ENCODE measurements around the gene GPR150.

GPR150 gene

DNA sequence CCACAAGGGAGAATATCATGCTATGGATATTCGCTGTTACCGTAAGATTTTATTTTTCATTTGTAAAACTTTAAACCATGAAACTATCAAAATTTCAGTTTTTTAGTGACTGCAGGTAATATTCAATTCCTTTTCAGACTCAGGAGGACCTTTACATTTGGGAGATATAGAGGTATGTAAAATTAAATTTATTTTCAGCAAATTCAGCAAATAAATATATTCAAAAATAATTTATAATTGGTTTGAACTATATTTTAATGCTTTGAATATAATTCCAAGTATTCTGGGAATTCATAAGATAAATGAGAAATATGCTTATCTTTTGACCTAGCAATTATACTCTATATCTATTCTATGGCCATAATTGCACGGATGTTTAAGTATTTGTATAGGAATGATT, 34.3 kb downstream of the GPR150 start:
- no peak for DNase-seq

DNA sequence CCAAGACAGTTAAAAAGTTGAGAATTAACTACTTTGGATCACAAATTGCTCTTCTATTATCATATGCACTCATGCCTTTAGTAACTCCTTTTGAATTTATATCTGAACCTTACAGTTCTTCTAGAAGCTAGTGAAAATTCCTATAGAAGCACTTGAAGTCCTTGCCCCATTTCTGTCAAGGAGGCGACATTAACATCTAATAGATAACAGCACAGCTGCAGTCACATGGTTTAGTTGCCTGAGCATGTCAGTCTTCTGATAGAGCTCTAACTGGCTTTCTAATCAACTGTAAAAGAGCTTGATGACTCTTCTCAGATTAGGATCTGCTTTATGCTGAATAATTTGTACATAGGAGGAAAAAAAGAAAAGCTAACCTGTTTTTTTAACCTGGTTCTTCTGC, 35.7 kb downstream of the GPR150 start:
- DNase-seq, result no peak

DNA sequence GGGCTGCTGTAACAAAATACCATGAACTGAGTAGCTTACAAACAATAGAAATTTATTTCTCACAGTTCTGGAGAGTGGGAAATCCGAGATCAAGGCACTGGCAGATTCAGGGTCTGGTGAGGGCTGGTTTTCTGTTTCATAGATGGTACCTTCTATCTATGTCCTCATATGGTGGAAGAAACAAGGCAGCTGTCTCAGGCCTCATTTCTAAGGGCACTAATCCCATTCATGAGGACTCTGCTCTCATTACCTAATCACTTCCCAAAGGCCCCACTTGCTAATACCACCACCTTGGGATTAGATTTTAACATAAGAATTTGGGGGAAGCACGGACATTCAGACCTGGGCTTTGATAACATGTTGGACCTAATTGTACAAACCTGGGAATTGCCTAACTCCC, 40.2 kb downstream of the GPR150 start:
- no peak for DNase-seq

DNA sequence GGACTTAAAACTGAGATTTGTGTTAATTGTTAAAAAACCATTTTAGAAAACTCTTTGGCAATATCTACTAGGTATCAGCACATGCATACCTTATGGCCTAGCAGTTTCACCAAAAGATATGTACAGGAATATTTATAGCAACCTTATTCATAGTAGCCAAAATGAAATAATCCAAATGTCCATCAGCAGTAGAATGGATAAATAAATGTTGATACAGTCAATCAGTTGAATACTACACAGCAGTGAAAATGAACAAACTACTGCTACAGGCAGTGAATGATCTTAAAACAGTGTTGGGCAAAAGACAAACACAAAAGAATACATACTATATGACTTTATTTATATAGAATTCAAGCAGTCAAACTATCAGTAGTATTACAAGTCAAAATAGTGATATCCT, 43.1 kb downstream of the GPR150 start:
- DNase-seq, result no peak

DNA sequence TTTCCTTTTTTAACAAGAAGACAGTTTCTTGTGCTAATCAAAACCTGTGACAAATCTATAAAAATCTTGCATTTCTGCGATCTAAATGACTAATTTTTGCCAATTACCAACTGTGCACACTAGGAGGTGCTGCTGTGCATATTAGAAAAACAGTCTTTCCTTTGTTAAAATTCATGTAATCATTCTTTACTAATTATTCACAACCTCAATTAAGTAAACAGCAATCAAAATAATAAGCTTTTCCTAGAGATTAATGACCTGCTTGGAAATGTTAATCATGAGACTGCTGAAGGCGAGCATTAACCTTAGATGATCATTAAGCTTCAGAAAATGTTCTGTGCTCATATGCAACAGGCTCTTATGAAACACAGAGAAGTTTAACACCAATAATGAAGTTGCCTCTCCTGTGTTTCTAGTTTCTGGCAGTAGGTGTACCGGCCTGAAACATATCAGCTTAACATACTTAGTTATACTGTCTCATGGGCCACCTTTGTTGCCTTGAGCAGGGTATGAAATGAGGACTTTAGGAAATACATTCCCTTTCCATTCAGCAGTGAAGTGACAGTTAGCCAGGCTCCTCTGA, 44.4 kb downstream of the GPR150 start:
- no peak for DNase-seq

DNA sequence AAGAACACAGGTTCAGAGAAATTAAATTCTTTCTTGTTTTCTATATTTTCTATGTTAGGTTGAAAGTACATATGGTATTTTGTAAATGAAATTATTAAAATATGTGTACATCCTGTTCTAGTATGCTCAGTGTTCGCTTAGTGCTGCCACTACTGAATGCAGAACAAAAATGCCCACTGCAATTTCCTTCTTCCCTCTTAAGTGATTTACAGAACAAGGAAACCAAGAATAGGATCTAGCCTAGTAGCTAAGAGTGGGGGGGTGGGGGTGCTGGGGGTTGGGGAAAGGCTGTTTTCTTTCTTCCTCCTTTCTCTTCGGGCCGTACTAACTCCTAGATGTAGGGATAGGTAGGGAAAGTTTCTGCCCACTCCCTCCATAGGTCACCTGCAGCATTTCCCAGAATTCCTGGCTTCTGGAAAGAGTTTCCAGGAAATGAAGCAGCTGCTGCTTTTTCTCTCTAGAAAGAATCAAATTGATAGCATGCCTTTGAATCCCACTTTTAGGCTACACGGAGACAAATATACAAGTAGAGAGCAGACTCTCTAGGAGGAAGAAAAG, 47.3 kb downstream of the GPR150 start:
- DNase-seq, result no peak

DNA sequence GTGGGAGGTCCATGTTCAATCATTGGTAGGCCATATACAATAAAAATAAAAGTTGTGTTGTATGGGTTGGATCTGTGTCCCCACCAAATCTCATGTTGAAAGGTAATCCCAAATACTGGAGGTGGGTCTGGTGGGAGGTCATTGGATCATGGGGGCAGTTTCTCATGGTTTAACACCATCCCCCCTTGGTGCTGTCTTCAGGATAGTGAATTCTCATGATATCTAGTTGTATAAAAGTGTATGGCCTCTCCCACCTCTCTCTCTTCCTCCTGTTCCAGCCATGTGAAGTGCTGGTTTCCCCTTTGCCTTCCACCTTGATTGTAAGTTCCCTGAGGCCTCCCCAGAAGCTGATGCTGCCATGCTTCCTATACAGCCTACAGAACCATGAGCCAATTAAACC, 47.8 kb downstream of the GPR150 start:
- no peak for DNase-seq

DNA sequence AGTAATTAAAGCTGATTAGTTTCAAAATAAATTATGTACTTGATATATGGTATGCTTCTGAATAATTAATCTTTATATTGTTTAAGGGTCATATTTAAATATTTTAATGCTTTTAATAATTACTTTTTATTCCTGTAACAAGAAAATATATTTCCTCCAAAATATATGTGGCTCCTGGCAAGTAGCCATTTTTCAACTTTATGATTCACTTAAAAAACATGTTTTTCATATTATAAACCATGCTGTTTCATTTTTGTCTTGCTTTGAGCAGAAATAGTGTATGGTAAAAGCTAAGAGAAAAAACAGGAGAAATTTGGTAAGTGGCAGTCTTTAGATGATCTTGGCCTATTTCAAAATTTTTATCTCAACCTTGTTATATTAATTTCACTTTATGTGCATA, 48.3 kb downstream of the GPR150 start:
- no peak for DNase-seq

DNA sequence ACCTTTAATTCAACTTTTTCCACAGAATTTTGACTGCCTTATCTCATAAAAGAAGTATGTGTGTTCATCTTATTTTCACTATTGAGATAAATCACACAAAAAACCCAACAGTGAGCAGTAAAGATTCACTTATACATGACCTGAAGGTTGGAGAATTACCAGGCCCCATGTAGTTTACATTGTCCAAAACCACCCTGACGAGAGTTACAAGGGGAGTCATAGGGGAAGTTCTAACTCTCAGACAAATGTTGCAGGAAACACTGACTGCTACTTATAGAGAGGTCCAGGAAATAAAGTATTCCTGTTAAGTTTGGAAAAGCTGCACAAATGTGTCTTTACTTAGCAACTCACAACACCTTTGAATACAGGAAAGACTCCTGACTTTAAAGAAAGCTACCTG, 48.8 kb downstream of the GPR150 start:
- DNase-seq, result no peak

DNA sequence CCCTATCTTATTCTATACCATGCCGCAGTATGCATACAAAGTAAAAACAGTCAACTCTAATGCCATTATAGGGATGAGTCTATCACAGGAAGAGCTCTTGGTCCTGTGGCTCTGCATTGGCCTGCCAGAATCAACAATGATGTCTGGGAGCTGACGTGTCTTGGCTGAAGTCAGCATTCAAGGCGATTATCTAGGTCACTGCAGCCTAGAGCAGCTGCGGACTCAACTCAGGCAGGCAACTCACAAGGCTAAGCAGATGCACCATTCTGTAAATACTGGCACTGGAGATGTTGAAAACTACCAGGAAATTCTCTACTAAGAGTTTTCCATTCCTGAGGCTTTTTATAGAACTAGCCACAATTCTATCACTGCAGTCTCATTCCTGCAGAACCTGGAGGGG, 49.7 kb downstream of the GPR150 start:
- DNase-seq, result no peak

DNA sequence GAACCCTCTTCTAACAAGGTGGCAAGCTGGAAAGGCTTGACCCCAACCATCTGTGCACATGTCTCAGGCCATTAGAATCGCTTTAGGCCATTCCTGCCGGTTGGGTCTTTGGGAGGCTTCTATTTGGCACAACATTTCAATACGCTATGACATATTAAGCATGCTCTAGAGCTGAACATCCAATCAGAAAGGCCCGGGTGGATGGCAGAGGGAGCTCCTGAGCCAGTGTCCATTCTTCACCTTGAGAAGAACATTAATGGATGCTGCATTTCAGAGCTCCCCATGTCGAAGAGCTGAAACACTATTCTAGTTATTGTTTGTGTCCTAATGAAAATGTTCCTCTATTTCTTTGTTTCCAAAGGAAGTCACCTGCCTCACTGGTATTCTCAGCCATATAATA, 50.1 kb downstream of the GPR150 start:
- DNase-seq, result no peak

DNA sequence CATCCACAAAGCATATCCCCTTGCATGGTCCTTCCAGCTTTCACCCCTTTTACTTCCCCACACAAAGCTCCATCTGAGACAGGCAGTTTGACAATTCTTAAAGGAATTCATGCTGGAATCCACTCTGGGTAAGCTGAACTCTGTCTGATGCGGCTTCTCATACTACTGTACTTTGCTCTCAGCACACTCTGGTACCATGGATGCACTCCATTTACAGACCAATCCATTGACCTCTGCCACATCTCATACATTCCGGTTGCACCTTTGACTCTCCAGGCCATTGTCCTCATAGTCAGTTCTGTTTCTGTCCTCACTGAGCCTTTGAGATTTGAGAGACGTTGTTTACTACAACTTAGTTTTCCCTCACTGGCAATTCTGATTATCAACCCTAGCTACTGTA, 50.7 kb downstream of the GPR150 start:
- no peak for DNase-seq

Data from cortex of kidney (tissue), 1 donor.